Hepatocyte (in vitro differentiated cells): ENCODE results near the gene ATP9B.

Source experiments
- EZH2 ChIP-seq: fragments of 200-600 bp; sonication (generic); IDR thresholded peaks from 2 replicates; pipeline ENCODE4 v1.6.1; 2016; ENCODE audit warnings: antibody characterized with exemption, mild to moderate bottlenecking, borderline replicate concordance
- EZH2phosphoT487 ChIP-seq: fragments of 200-600 bp; sonication (generic); IDR thresholded peaks from one replicate; pipeline ENCODE4 v1.6.1; 2018; ENCODE audit warnings: antibody characterized with exemption, mild to moderate bottlenecking, low read depth, moderate library complexity; ENCODE audit not compliant: unreplicated experiment, severe bottlenecking
- TF ChIP-seq, protein P1 (sequence below): fragments of 200-600 bp; sonication (generic); IDR thresholded peaks from 2 replicates; pipeline ENCODE4 v1.5.1; 2016; ENCODE audit warnings: antibody characterized with exemption, mild to moderate bottlenecking; ENCODE audit not compliant: poor library complexity

DNA sequence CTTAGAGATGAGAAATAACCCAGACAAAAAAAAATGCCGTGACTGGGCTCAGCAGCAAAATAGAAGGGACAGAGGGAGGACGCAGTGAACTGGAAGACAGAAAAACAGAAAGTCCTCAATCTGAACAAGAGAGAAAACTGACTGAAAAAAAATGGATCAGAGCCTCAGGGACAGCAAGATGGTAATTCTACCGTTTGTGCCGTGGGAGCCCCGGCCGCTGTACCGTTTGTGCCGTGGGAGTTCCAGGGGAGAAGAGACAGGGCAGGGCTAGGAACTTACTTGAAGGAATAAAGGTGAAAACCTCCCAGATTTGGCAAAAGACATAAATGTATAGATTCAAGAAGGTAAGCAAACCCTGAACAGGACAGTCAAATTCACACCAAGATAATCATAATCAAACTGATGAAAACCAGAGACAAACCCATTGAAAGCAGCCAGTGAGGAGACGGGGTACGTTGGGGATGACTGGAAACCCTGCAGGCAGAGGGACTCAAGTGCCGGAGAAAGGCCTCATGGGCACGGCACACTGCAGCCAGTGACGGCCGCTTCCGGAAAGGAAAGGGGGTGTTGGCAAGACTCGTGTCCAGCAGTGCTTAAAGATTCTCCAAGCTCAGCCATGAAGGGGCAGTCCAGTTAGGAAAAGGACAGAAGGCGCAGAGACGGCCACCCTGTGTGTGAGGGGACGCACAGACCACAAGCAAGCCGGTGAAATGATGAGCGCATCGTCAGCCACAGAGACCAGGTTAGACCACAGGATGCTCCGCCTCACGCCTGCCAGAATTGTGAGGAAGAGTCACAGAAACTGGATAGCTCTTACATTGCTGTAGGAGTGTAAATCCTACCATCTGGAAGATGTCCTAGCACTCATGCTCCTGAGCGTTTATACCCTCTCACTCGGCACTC, 286.5 kb downstream of the ATP9B start:
- TF ChIP-seq, protein P1, sequence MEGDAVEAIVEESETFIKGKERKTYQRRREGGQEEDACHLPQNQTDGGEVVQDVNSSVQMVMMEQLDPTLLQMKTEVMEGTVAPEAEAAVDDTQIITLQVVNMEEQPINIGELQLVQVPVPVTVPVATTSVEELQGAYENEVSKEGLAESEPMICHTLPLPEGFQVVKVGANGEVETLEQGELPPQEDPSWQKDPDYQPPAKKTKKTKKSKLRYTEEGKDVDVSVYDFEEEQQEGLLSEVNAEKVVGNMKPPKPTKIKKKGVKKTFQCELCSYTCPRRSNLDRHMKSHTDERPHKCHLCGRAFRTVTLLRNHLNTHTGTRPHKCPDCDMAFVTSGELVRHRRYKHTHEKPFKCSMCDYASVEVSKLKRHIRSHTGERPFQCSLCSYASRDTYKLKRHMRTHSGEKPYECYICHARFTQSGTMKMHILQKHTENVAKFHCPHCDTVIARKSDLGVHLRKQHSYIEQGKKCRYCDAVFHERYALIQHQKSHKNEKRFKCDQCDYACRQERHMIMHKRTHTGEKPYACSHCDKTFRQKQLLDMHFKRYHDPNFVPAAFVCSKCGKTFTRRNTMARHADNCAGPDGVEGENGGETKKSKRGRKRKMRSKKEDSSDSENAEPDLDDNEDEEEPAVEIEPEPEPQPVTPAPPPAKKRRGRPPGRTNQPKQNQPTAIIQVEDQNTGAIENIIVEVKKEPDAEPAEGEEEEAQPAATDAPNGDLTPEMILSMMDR: no peak
- TF ChIP-seq EZH2: no peak
- TF ChIP-seq EZH2phosphoT487: no peak
